HL-60 (cell line): Measurements from ENCODE around the gene USP48.

Experiments used
- DNase-seq, 2 experiments: peaks; one replicate each; pipeline ENCODE4 v3.0.0-alpha.2; 2010 to 2020; ENCODE audit warnings: low read depth in 1 of 2, low spot score in 1 of 2
- H3K27ac ChIP-seq: fragments of 250-450 bp; sonication (Bioruptor Pico); replicated peaks from 2 replicates; pipeline ENCODE4 v1.5.1; 2020; ENCODE audit warnings: mild to moderate bottlenecking, moderate library complexity
- H3K27me3 ChIP-seq: fragments of 250-450 bp; sonication (Bioruptor Pico); 2 replicates; pipeline ENCODE4 v1.5.1; 2021; ENCODE audit warnings: mild to moderate bottlenecking, moderate library complexity; ENCODE audit not compliant: insufficient read depth, poor library complexity, severe bottlenecking
- H3K4me3 ChIP-seq: replicated peaks from 2 replicates; pipeline ENCODE4 v1.5.1; 2011; ENCODE audit warnings: mild to moderate bottlenecking, control low read depth, low read length; ENCODE audit not compliant: insufficient read depth
- CTCF ChIP-seq: IDR thresholded peaks from one replicate; pipeline ENCODE4 v1.5.1; 2011; ENCODE audit warnings: low read length, control low read depth, inconsistent platforms; ENCODE audit not compliant: insufficient read depth
- GABPA ChIP-seq: IDR thresholded peaks from 2 replicates; pipeline ENCODE4 v1.6.1; 2012; ENCODE audit warnings: low read depth
- POLR2AphosphoS5 ChIP-seq: IDR thresholded peaks from 2 replicates; pipeline ENCODE4 v1.6.1; 2012; ENCODE audit warnings: low read depth
- REST ChIP-seq: IDR thresholded peaks from 2 replicates; pipeline ENCODE4 v1.6.1; 2012; ENCODE audit warnings: low read depth; ENCODE audit not compliant: insufficient replicate concordance
- SPI1 ChIP-seq: IDR thresholded peaks from 2 replicates; pipeline ENCODE4 v1.6.1; 2012; ENCODE audit warnings: low read depth, mild to moderate bottlenecking, borderline replicate concordance

The USP48 gene

DNA sequence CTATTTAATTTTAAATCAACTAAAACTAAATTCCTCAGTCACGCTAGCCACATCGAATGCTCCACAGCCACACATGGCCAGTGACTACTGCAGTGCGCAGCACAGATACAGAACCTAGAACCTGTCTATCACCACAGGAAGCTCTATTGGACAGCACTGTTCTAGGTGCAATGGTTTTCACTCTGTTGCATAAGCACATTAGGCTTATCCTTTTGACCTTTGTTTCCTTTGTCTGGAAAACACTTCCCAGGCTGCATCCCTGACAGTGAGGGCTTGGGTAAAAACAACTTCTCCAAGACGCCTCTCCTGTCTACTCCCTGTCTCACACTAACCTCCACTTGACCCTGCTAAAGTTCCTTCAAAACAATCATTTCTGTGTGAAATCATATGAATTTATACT is 80.2 kb downstream of the USP48 start:
- no peak for DNase-seq
- H3K27ac ChIP-seq = no peak overlapping the region
- no peak overlapping the region for H3K4me3 ChIP-seq
- no peak for TF ChIP-seq GABPA
- TF ChIP-seq REST = no peak
- no peaks in the 10 kb centered on the region for H3K27me3 ChIP-seq

DNA sequence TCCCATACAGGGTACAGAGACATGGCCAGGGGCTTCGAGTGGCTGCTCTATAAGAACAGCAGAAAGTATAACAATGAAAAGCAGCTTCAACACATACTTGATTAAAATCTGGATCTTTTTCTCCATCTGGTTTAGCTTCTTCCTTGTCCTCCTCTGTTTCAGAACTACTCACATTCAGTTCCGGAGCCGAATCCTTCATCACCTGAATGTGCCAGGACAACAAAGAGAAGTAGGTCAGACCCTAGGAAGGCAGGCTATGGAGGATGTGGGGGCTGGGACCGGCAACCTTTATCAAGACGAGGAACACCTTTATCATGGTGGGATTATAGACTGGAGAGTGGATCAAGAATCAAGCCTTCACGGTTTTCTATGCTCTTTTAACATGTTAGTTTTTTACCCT is 81.5 kb downstream of the USP48 start:
- Histone ChIP-seq H3K27ac (no peak overlapping the region), H3K27me3 (no peaks in the 10 kb centered on the region), H3K4me3 (no peak overlapping the region)
- TF ChIP-seq REST (no peak), POLR2AphosphoS5 (no peak), GABPA (no peak), SPI1 (no peak), CTCF (no peak)
- no peak for DNase-seq

DNA sequence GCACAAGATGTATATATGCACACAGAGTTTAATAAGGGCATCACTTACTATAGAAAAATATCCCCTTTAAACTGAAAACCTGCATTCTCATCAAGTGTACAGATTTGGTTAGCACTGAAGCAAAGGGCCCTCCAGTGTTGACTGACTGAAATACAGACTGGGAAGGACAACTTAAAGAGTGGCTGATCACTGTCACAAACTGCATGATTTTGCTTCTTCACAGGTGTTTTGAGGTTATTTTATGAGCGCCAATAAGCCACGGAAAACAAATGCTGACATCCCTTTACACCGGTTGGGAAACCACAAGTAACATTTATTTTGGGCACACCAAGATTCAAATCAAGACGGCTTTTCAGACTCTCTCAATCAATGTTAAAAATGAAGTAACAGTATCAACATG is 82.9 kb downstream of the USP48 start:
- DNase-seq = no peak
- TF ChIP-seq POLR2AphosphoS5 (no peak), GABPA (no peak), SPI1 (no peak), REST (no peak), CTCF (no peak)
- Histone ChIP-seq H3K27me3 (no peaks in the 10 kb centered on the region), H3K27ac (no peak overlapping the region), H3K4me3 (no peak overlapping the region)

- no peak for DNase-seq
- TF ChIP-seq GABPA (no peak), POLR2AphosphoS5 (no peak), REST (no peak), CTCF (no peak), SPI1 (no peak)
Observed at GRCh38 chr1:21696931-21697330, 86.0 kb downstream of the USP48 start.

More at GRCh38 chr1:21696931-21697330, 86.0 kb downstream of the USP48 start:
- H3K27me3 ChIP-seq = no peaks in the 10 kb centered on the region
- H3K4me3 ChIP-seq = no peak overlapping the region
- no peak overlapping the region for H3K27ac ChIP-seq
